ENCODE measurements around the gene AGPAT1.

DNA sequence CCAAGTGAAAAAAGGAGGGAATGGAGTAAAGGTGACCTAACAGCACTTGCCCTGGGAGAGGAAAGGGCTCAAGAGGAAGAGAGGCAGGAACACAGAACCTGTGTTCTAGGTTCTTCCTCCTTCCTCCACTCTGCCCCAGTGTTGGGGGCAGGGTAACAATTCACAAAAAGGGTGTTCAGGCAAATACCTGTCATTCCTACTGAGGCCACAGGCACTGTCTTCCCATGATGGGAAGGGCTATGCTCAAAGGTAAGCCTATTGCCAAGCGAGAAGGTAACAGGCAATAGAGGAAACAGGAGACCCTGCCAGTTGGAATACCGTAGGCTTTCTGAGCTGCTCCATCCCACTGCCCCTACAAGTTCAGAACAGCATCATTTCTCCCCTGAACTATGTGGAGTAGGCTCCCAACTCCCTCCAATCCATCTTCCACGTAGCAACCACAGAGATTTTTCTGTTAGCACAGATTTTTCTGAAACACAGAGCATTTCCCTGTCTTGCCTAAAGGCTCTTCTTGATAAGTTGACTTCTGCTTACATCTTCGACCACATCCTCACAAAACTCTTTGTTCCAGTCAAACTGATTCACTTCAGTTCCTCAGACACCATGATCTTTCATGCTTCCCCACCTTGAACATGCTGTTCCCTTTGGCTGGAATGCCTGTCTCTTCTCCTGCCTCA is 2.7 kb downstream of the AGPAT1 start:
- TF ChIP-seq, protein P1, sequence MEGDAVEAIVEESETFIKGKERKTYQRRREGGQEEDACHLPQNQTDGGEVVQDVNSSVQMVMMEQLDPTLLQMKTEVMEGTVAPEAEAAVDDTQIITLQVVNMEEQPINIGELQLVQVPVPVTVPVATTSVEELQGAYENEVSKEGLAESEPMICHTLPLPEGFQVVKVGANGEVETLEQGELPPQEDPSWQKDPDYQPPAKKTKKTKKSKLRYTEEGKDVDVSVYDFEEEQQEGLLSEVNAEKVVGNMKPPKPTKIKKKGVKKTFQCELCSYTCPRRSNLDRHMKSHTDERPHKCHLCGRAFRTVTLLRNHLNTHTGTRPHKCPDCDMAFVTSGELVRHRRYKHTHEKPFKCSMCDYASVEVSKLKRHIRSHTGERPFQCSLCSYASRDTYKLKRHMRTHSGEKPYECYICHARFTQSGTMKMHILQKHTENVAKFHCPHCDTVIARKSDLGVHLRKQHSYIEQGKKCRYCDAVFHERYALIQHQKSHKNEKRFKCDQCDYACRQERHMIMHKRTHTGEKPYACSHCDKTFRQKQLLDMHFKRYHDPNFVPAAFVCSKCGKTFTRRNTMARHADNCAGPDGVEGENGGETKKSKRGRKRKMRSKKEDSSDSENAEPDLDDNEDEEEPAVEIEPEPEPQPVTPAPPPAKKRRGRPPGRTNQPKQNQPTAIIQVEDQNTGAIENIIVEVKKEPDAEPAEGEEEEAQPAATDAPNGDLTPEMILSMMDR (IDR thresholded peaks at IDR 0.05): no peak
- no peak for TF ChIP-seq ELF4 (CRISPR knock-in tag; IDR thresholded peaks at IDR 0.05; ENCODE audit: low read depth)
- TF ChIP-seq RELA (CRISPR knock-in tag; IDR thresholded peaks at IDR 0.05; ENCODE audit: borderline replicate concordance): no peak
- TF ChIP-seq ATF1 (CRISPR knock-in tag; IDR thresholded peaks at IDR 0.05): no peak
- TF ChIP-seq JAZF1 (CRISPR knock-in tag; IDR thresholded peaks at IDR 0.05): no peak
- TF ChIP-seq, protein P2, sequence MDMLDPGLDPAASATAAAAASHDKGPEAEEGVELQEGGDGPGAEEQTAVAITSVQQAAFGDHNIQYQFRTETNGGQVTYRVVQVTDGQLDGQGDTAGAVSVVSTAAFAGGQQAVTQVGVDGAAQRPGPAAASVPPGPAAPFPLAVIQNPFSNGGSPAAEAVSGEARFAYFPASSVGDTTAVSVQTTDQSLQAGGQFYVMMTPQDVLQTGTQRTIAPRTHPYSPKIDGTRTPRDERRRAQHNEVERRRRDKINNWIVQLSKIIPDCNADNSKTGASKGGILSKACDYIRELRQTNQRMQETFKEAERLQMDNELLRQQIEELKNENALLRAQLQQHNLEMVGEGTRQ (CRISPR knock-in tag; IDR thresholded peaks at IDR 0.05): no peak
- TF ChIP-seq NR2C2 (CRISPR knock-in tag; IDR thresholded peaks at IDR 0.05): no peak
- no peak for TF ChIP-seq GABPB1 (CRISPR knock-in tag; IDR thresholded peaks at IDR 0.05)

All from WTC11 (cell line).